Uterus (tissue), 4 donors: ENCODE measurements around the gene FMO3. TPM values are rescaled to one million over a fixed set of nuclear protein-coding genes. Genes with fewer than 3 reads are reported as not detected.

Experiments
- DNase-seq, 2 donors: peaks; one replicate each; pipeline ENCODE4 v3.0.0-alpha.2; 2019 to 2020
- H3K27ac ChIP-seq, 2 donors: fragments of 200-600 bp; sonication (generic); 1 replicate in 1 of 2; 2 replicates in 1 of 2; pipeline ENCODE4 v1.5.1; 2016 to 2018
- H3K27me3 ChIP-seq, 2 donors: fragments of 200-600 bp; sonication (generic); one replicate each; pipeline ENCODE4 v1.5.1; 2018 to 2019; ENCODE audit warnings: control low read depth in 1 of 2
- H3K36me3 ChIP-seq, 2 donors: fragments of 200-600 bp; sonication (generic); one replicate each; pipeline ENCODE4 v1.5.1; 2019; ENCODE audit warnings: control low read depth in 1 of 2
- H3K4me1 ChIP-seq, 2 donors: fragments of 200-600 bp; sonication (generic); one replicate each; pipeline ENCODE4 v1.5.1; 2018 to 2019; ENCODE audit warnings: control low read depth in 1 of 2
- H3K4me3 ChIP-seq, 2 donors: fragments of 200-600 bp; sonication (generic); 1 replicate in 1 of 2; 2 replicates in 1 of 2; pipeline ENCODE4 v1.5.1; 2018 to 2019; ENCODE audit warnings: mild to moderate bottlenecking in 1 of 2
- H3K9me3 ChIP-seq, 2 donors: fragments of 200-600 bp; sonication (generic); one replicate each; pipeline ENCODE4 v1.5.1; 2019; ENCODE audit warnings: control low read depth in 1 of 2
- POLR2A ChIP-seq, 2 donors: fragments of 450-650 bp; IDR thresholded peaks; one replicate each; pipeline ENCODE4 v1.6.1; 2016; ENCODE audit warnings: antibody characterized with exemption in 2 of 2, mild to moderate bottlenecking in 1 of 2, moderate library complexity in 1 of 2
- intact Hi-C: fragments of 100-400 bp; cut with DNase I; formaldehyde crosslinking; loops from one replicate; pipeline ENCODE4 v1.15.1; 2023; ENCODE audit warnings: low total_unique reads
- microRNA counts, 2 donors: library from miRNA; unstranded; fragments of <30 nt; microRNA quantifications; one replicate each; lab custom pipeline; 2016 to 2017
- microRNA-seq: library from miRNA; unstranded; fragments of <30 nt; microRNA quantifications from one replicate; pipeline ENCODE4, GENCODE V29; 2016; ENCODE audit warnings: borderline microRNAs expressed, borderline replicate concordance
- small RNA-seq: library from RNA; depleted of rRNA; stranded (forward); fragments of <200 nt; gene quantifications from one replicate; pipeline ENCODE3, GENCODE V24; 2016
- total RNA-seq, 4 donors: library from RNA; depleted of rRNA in 3 of 4; stranded (reverse); fragments of >200 nt in 3 of 4; gene quantifications; one replicate each; pipeline versions ENCODE4 v1.1.0 to v1.2.4, GENCODE V29; 2014 to 2023
- TF ChIP-seq, protein P1 (sequence below), 4 experiments: fragments of 200-600 bp in 2 of 4; fragments of 450-650 bp in 2 of 4; sonication (generic) in 2 of 4; IDR thresholded peaks; one replicate each; pipeline ENCODE4 v1.5.1; 2016 to 2019; ENCODE audit warnings: antibody characterized with exemption in 4 of 4, mild to moderate bottlenecking in 2 of 4, moderate library complexity in 1 of 4
- donor health status: DM: yes; HTN: yes; CAD: no.

Gene FMO3
- total RNA-seq, 4 donors from 2014 or later: 0.14 to 30.9 (median 1.1) TPM

- intact Hi-C loops: no loop called here
- Histone ChIP-seq H3K4me3 (no peak overlapping the region), H3K36me3 (no peaks in the 10 kb centered on the region), H3K9me3 (no peaks in the 10 kb centered on the region), H3K27me3 (no peaks in the 10 kb centered on the region), H3K4me1 (no peaks in the 10 kb centered on the region), H3K27ac (no peak overlapping the region)
- no peak for DNase-seq
- TF ChIP-seq, protein P1, sequence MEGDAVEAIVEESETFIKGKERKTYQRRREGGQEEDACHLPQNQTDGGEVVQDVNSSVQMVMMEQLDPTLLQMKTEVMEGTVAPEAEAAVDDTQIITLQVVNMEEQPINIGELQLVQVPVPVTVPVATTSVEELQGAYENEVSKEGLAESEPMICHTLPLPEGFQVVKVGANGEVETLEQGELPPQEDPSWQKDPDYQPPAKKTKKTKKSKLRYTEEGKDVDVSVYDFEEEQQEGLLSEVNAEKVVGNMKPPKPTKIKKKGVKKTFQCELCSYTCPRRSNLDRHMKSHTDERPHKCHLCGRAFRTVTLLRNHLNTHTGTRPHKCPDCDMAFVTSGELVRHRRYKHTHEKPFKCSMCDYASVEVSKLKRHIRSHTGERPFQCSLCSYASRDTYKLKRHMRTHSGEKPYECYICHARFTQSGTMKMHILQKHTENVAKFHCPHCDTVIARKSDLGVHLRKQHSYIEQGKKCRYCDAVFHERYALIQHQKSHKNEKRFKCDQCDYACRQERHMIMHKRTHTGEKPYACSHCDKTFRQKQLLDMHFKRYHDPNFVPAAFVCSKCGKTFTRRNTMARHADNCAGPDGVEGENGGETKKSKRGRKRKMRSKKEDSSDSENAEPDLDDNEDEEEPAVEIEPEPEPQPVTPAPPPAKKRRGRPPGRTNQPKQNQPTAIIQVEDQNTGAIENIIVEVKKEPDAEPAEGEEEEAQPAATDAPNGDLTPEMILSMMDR (IDR thresholded peaks at IDR 0.05): no peak
- TF ChIP-seq POLR2A (IDR thresholded peaks at IDR 0.05): no peak
These were observed 68.4 kb downstream of the FMO3 start for GRCh38 chr1:171159148-171159547.

DNA sequence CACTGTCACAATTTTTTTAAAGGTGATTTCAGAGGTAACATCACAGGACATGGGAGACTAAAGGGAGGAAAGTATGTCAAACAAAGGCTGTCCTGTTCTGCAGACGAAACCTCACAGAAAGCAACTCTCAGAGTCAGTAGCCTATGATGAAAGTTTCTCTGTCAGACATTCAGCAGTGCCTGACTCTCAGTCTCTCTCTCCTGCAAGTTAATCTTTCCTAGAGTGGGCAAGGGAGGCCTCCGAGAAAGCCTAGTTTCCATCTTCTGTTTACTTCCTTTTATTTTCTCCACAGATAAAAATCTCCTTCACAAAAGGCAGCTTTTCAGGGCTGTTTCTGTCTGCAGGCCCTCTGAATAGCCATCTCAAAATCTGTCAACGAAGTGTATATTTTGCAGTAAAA lies 69.5 kb downstream of the FMO3 start:
- Histone ChIP-seq H3K4me3 (no peak overlapping the region), H3K27me3 (no peaks in the 10 kb centered on the region), H3K9me3 (no peaks in the 10 kb centered on the region), H3K36me3 (no peaks in the 10 kb centered on the region), H3K4me1 (no peaks in the 10 kb centered on the region), H3K27ac (peak overlapping the region in 1 of 2 donors; percentile 49)
- no peak for DNase-seq
- TF ChIP-seq, protein P1 (IDR thresholded peaks at IDR 0.05): no peak
- no peak for TF ChIP-seq POLR2A (IDR thresholded peaks at IDR 0.05)
- intact Hi-C loops: no loop called here

DNA sequence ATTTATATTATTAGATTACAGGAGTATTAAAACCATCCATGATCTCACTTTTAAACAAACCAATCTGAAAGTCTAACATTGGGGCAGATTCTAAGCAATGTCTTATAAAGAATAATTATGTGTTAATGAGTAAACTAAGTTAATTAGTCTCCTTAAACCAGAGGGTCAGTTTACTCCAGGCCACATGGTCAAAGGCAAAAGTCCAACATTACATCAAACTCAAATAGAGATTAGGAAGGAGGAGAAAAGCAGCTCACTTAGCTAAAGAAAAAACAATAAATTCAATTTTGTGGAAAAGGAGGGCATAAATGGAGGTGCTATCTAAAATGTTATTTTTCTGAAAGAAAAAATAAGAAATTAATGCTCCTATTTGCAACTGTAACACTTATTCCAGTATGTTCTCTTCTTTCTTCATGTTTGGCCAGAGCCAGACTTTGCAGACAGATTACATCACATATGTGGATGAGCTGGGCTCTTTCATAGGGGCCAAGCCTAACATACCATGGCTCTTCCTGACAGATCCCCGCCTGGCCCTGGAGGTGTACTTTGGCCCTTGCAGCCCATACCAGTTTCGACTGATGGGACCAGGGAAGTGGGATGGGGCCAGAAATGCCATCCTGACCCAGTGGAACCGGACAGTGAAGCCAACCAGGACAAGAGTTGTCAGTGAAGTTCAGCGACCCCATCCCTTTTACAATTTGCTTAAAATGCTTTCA lies 70.1 kb downstream of the FMO3 start:
- H3K36me3 ChIP-seq: no peaks in the 10 kb centered on the region
- H3K4me3 ChIP-seq: no peak overlapping the region
- intact Hi-C loops: no loop called here
- DNase-seq: no peak
- no peaks in the 10 kb centered on the region for H3K9me3 ChIP-seq
- peak overlapping the region in 1 of 2 donors; percentile 49 for H3K27ac ChIP-seq
- no peaks in the 10 kb centered on the region for H3K4me1 ChIP-seq
- TF ChIP-seq POLR2A (IDR thresholded peaks at IDR 0.05): no peak
- TF ChIP-seq, protein P1 (IDR thresholded peaks at IDR 0.05): no peak
- no peaks in the 10 kb centered on the region for H3K27me3 ChIP-seq

DNA sequence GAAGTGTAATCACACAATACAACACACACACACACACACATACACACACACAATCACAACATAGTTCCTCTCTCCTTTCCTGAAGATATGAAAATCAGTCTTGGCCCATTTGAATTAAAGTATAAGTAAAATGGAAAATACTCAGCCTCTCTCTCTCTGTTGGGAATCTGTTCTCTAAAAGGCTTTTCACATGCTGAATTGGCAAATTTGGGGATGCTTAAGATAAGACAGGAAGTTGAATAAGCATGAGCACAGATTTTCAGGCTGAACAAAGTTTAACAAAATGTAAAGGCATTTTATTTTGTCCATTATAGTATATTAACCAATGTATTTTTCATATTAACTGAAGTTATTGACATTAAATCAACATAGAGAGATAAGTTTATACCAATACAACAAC lies 70.7 kb downstream of the FMO3 start:
- intact Hi-C loops: no loop called here
- H3K4me3 ChIP-seq: no peak overlapping the region
- H3K27me3 ChIP-seq: no peaks in the 10 kb centered on the region
- H3K9me3 ChIP-seq: no peaks in the 10 kb centered on the region
- TF ChIP-seq, protein P1 (IDR thresholded peaks at IDR 0.05): no peak
- no peak for TF ChIP-seq POLR2A (IDR thresholded peaks at IDR 0.05)
- no peak overlapping the region for H3K27ac ChIP-seq
- no peak for DNase-seq
- H3K36me3 ChIP-seq: no peaks in the 10 kb centered on the region
- H3K4me1 ChIP-seq: no peaks in the 10 kb centered on the region

GRCh38 chr1:171166361-171166760 lies 75.7 kb downstream of the FMO3 start:
- intact Hi-C loops: no loop called here
- TF ChIP-seq, protein P1 (IDR thresholded peaks at IDR 0.05): no peak
- no peak for TF ChIP-seq POLR2A (IDR thresholded peaks at IDR 0.05)
- Histone ChIP-seq H3K9me3 (no peaks in the 10 kb centered on the region), H3K4me3 (no peak overlapping the region), H3K27ac (no peak overlapping the region), H3K27me3 (no peaks in the 10 kb centered on the region), H3K4me1 (no peaks in the 10 kb centered on the region), H3K36me3 (no peaks in the 10 kb centered on the region)
- no peak for DNase-seq

MicroRNA genes within 50 kb of the gene (microRNA counts, 767-probe panel; counts per million panel counts)
- 0 counts per million in 2 donors for microRNA hsa-miR-1295a (lab: Ali Mortazavi, UCI)

Small RNAs within 50 kb of the gene (microRNA-seq; reads per million reads assigned to microRNA genes)
- not detected for gene MIR1295A
- gene MIR1295B: not detected

Small RNAs within 50 kb of the gene (small RNA-seq; reads per million reads assigned to genes)
- not detected for gene MIR1295A

Other genes starting within 250 kb of the FMO3 start
- under 1 TPM in 1 of 4 donors, not detected in 3; 0.69 TPM for gene MROH9, start 155.4 kb upstream of the FMO3 start, total RNA-seq
- gene FMO2, start 94.4 kb downstream of the FMO3 start, total RNA-seq: 10 to 100 TPM in 3 of 4 donors, 1 to 10 TPM in 1; 1.9 to 74.4 (median 29.4) TPM
- 10 to 100 TPM in 1 of 4 donors, 1 to 10 TPM in 2, under 1 TPM in 1; 0.77 to 14.1 (median 2.7) TPM for gene FMO1, start 157.6 kb downstream of the FMO3 start, total RNA-seq
- gene FMO4, start 223.3 kb downstream of the FMO3 start, total RNA-seq: 10 to 100 TPM in 1 of 4 donors, 1 to 10 TPM in 2, not detected in 1; 1.8 to 10.7 (median 4.0) TPM